T-cell (primary cell): ENCODE results near the gene DENND1A. TPM values are rescaled to one million over a fixed set of nuclear protein-coding genes. Genes with fewer than 3 reads are reported as not detected.

ENCODE experiments used
- ATAC-seq, 4 experiments: fragments of 200-7000 bp in 3 of 4; fragments of 150-1000 bp in 1 of 4; cut with Tn5 transposase; replicated peaks in 1 of 4; 1 replicate in 3 of 4; 2 replicates in 1 of 4; pipeline ENCODE4 v1.10.0; 2021; ENCODE audit warnings: moderate library complexity in 3 of 4, mild to moderate bottlenecking in 2 of 4, moderate number of reproducible peaks in 1 of 4
- CTCF ChIA-PET, 2 donors: fragments of 300-600 bp; sonication (Branson Sonifier 250); formaldehyde crosslinking; loops; one replicate each; lab custom pipeline; 2022; ENCODE audit warnings: antibody characterized with exemption in 2 of 2; lab: Charles Lee
- POLR2A ChIA-PET, 2 donors: fragments of 300-600 bp; sonication (Branson Sonifier 250); formaldehyde crosslinking; loops; one replicate each; lab custom pipeline; 2022; ENCODE audit warnings: antibody characterized with exemption in 2 of 2; lab: Charles Lee
- DNase-seq, 35 experiments: peaks; one replicate each; pipeline versions ENCODE4 v3.0.0 to v3.0.0-alpha.2; 2013 to 2023
- H3K27ac ChIP-seq: one replicate; pipeline ENCODE4 v1.5.1; 2013; ENCODE audit warnings: low read length
- H3K27me3 ChIP-seq, 2 experiments: replicated peaks in 1 of 2; 1 replicate in 1 of 2; 2 replicates in 1 of 2; pipeline versions ENCODE4 v1.6.1 to v1.7.0; 2013; ENCODE audit warnings: low read length in 1 of 2, mixed read lengths in 1 of 2; ENCODE audit not compliant: control insufficient read depth in 2 of 2, insufficient read depth in 2 of 2; ENCODE audit errors: extremely low read depth in 1 of 2
- H3K36me3 ChIP-seq, 2 donors: 1 replicate in 1 of 2; 2 replicates in 1 of 2; pipeline versions ENCODE4 v1.6.1 to v1.7.0; 2013; ENCODE audit warnings: low read length in 1 of 2; ENCODE audit not compliant: control insufficient read depth in 2 of 2, insufficient read depth in 1 of 2; ENCODE audit errors: extremely low read depth in 1 of 2
- H3K4me1 ChIP-seq, 2 experiments: 1 replicate in 1 of 2; 2 replicates in 1 of 2; pipeline versions ENCODE4 v1.6.1 to v1.7.0; 2013; ENCODE audit warnings: low read length in 2 of 2, mixed read lengths in 1 of 2; ENCODE audit not compliant: insufficient read depth in 2 of 2, control insufficient read depth in 1 of 2; ENCODE audit errors: extremely low read depth in 1 of 2
- H3K4me3 ChIP-seq, 2 donors: 1 replicate in 1 of 2; 2 replicates in 1 of 2; pipeline versions ENCODE4 v1.5.1 to v1.7.0; 2013; ENCODE audit warnings: mild to moderate bottlenecking in 2 of 2, low read length in 1 of 2, moderate library complexity in 1 of 2; ENCODE audit not compliant: control insufficient read depth in 1 of 2; ENCODE audit errors: extremely low read depth in 1 of 2
- H3K9me3 ChIP-seq: 2 replicates; pipeline ENCODE4 v1.7.0; 2013
- H3K27ac Mint-ChIP-seq, 2 donors: one replicate each; pipeline ENCODE4 v1.8.0; 2020 to 2021; ENCODE audit warnings: mild to moderate bottlenecking in 2 of 2, mixed read lengths in 2 of 2
- H3K27me3 Mint-ChIP-seq, 2 donors: one replicate each; pipeline ENCODE4 v1.8.0; 2021 to 2022; ENCODE audit warnings: mixed read lengths in 2 of 2
- H3K36me3 Mint-ChIP-seq: one replicate; pipeline ENCODE4 v1.8.0; 2021; ENCODE audit warnings: mixed read lengths
- H3K4me1 Mint-ChIP-seq, 3 donors: one replicate each; pipeline ENCODE4 v1.8.0; 2020 to 2022; ENCODE audit warnings: mixed read lengths in 3 of 3, mild to moderate bottlenecking in 1 of 3
- H3K4me3 Mint-ChIP-seq, 3 donors: one replicate each; pipeline ENCODE4 v1.8.0; 2020 to 2022; ENCODE audit warnings: mild to moderate bottlenecking in 3 of 3, mixed read lengths in 3 of 3, moderate library complexity in 3 of 3
- H3K9me3 Mint-ChIP-seq, 3 donors: one replicate each; pipeline ENCODE4 v1.8.0; 2020 to 2022; ENCODE audit warnings: mixed read lengths in 3 of 3
- WGBS: methylation state at CpG from one replicate; pipeline ENCODE4 v1.1.5; 2013; ENCODE audit warnings: missing lambda C conversion rate; ENCODE audit not compliant: insufficient coverage; 5-methylcytosine and 5-hydroxymethylcytosine counted together
- total RNA-seq, 35 experiments: library from RNA in 6 of 35; stranded (reverse) in 6 of 35; fragments of 120-200 nt in 1 of 35; gene quantifications; one replicate each; pipeline versions ENCODE4 v1.2.1 to v1.2.4 and lab custom pipeline; 2013 to 2026

Gene DENND1A
- total RNA-seq, 5 donors from 2014 or later (not counting 1 experiment from before 2014, with no cell fraction given), result 12.4 to 19.9 (median 14.1) TPM

DNA sequence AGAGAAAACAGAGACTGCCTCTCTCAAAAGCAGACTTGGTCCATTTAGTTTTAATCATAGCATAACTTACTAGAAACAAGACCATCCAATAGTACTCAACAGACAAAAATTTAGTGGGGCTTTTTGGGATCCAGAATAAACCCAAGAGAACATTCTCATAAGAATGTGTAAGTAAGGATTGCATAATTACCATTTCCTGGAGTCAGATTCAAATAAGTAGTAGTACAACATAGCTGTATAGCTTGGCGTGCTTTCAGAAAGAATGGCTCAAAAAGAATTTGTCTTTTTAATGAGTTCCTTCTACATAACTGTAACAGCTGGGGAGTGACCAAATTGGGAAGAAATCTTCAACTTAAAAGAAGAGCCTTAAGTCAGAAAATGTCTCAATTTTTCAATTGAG is 145.4 kb downstream of the DENND1A start:
- H3K4me1 ChIP-seq, result no peaks in the 10 kb centered on the region
- H3K27me3 Mint-ChIP-seq, result no peaks in the 10 kb centered on the region
- POLR2A ChIA-PET, result no interaction called here
- no peaks in the 10 kb centered on the region for H3K27me3 ChIP-seq
- no peaks in the 10 kb centered on the region for H3K9me3 Mint-ChIP-seq
- no peaks in the 10 kb centered on the region for H3K4me1 Mint-ChIP-seq
- CTCF ChIA-PET, result no interaction called here
- H3K9me3 ChIP-seq, result no peaks in the 10 kb centered on the region
- no CpG with 5 or more reads among the region's 1 CpG for WGBS
- no peak overlapping the region for H3K27ac Mint-ChIP-seq
- H3K36me3 ChIP-seq, result peaks cover 0 to 4% of the 10 kb centered on the region in 2 donors
- peaks cover 35% of the 10 kb centered on the region for H3K36me3 Mint-ChIP-seq
- H3K4me3 ChIP-seq, result no peak overlapping the region
- no peak overlapping the region for H3K27ac ChIP-seq
- ATAC-seq, result no peak
- H3K4me3 Mint-ChIP-seq, result no peak overlapping the region
- DNase-seq, result no peak

GRCh38 chr9:123778232-123778902 is 151.6 kb downstream of the DENND1A start:
- CTCF ChIA-PET, result no interaction called here
- peaks cover 0 to 4% of the 10 kb centered on the region in 2 donors for H3K36me3 ChIP-seq
- no peak overlapping the region for H3K27ac Mint-ChIP-seq

DNA sequence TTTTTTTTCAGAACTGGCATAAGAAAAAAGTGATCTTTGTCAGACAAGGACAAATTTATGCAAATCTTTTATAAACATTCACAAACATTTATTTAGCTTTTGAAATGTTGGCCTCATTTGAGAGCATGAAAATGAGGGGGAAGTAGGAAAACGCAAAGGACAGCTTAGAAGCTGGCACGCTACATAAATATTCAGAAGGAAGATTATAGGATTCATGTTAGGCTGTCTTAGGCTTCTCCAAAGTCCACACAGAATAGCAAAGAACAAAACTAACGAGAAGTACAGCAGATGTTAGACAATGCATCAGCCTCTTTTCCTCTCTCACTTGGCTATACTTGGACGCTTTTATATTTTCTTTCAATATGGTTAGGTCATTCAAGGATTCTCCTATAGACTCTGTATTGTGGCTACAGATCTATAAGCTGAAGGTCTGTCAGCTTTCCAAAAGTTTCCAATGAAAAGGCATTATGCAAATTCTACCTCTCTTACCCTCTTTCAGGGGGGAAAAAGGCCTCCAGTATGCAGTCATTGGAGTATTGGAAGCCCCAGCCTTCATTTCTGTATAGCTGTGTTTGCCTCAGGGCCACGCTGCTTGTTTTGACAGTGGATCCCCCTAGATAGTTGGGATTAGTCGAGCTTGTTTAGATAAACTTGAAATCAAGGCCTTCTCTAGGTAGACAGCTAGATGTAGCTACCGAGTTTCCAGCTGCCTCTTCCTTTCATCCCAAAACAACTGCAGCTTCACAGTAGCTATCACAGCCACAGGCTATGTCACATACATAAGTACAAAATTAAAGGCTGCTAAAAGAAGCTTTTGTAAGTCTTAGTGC is 153.0 kb downstream of the DENND1A start:
- no CpG with 5 or more reads among the region's 7 CpGs for WGBS
- ChIA-PET POLR2A (no interaction called here), CTCF (no interaction called here)
- H3K36me3 Mint-ChIP-seq, result peaks cover 10% of the 10 kb centered on the region
- no peak overlapping the region for H3K4me3 Mint-ChIP-seq
- H3K9me3 Mint-ChIP-seq, result no peaks in the 10 kb centered on the region
- DNase-seq, result no peak
- no peaks in the 10 kb centered on the region for H3K27me3 Mint-ChIP-seq
- peaks cover 0 to 14% (median 7%) of the 10 kb centered on the region in 3 donors for H3K4me1 Mint-ChIP-seq
- Histone ChIP-seq H3K4me3 (no peak overlapping the region), H3K4me1 (peaks cover 0 to 3% of the 10 kb centered on the region in 2 experiments), H3K36me3 (peaks cover 0 to 4% of the 10 kb centered on the region in 2 donors), H3K27me3 (no peaks in the 10 kb centered on the region), H3K27ac (no peak overlapping the region), H3K9me3 (no peaks in the 10 kb centered on the region)
- no peak overlapping the region for H3K27ac Mint-ChIP-seq
- no peak for ATAC-seq

More at GRCh38 chr9:123778232-123778902, 151.6 kb downstream of the DENND1A start:
- POLR2A ChIA-PET, result no interaction called here
- ATAC-seq, result no peak
- 95% methylated on average over 4 of the region's 8 CpGs for WGBS
- no peaks in the 10 kb centered on the region for H3K27me3 Mint-ChIP-seq
- H3K36me3 Mint-ChIP-seq, result peaks cover 13% of the 10 kb centered on the region
- no peak overlapping the region for H3K4me3 Mint-ChIP-seq
- H3K4me1 Mint-ChIP-seq, result peaks cover 0 to 14% (median 7%) of the 10 kb centered on the region in 3 donors
- H3K9me3 Mint-ChIP-seq, result no peaks in the 10 kb centered on the region
- H3K4me1 ChIP-seq, result peaks cover 0 to 3% of the 10 kb centered on the region in 2 experiments
- no peaks in the 10 kb centered on the region for H3K27me3 ChIP-seq
- H3K9me3 ChIP-seq, result no peaks in the 10 kb centered on the region
- H3K4me3 ChIP-seq, result no peak overlapping the region
- no peak for DNase-seq
- no peak overlapping the region for H3K27ac ChIP-seq

- ATAC-seq, result no peak
- peaks cover 0 to 3% of the 10 kb centered on the region in 2 experiments for H3K4me1 ChIP-seq
- Mint-ChIP-seq H3K27me3 (no peaks in the 10 kb centered on the region), H3K4me3 (no peak overlapping the region), H3K4me1 (peaks cover 0 to 14% (median 8%) of the 10 kb centered on the region in 3 donors), H3K9me3 (no peaks in the 10 kb centered on the region), H3K36me3 (peaks cover 4% of the 10 kb centered on the region), H3K27ac (no peak overlapping the region)
- ChIA-PET CTCF (no interaction called here), POLR2A (no interaction called here)
- no peaks in the 10 kb centered on the region for H3K36me3 ChIP-seq
- DNase-seq, result peak in 3 of 35 experiments; percentile 1 to 7 (median 2)
- no peaks in the 10 kb centered on the region for H3K27me3 ChIP-seq
- H3K4me3 ChIP-seq, result no peak overlapping the region
- no CpG with 5 or more reads among the region's 8 CpGs for WGBS
- H3K27ac ChIP-seq, result no peak overlapping the region
- H3K9me3 ChIP-seq, result no peaks in the 10 kb centered on the region
Observed at GRCh38 chr9:123775289-123776284, 154.3 kb downstream of the DENND1A start.

- POLR2A ChIA-PET, result no interaction called here
- Histone ChIP-seq H3K4me1 (peaks cover 0 to 3% of the 10 kb centered on the region in 2 experiments), H3K4me3 (no peak overlapping the region), H3K36me3 (no peaks in the 10 kb centered on the region), H3K27ac (no peak overlapping the region), H3K27me3 (no peaks in the 10 kb centered on the region), H3K9me3 (no peaks in the 10 kb centered on the region)
- H3K4me3 Mint-ChIP-seq, result no peak overlapping the region
- H3K4me1 Mint-ChIP-seq, result peaks cover 6 to 17% (median 11%) of the 10 kb centered on the region in 3 donors
- H3K27ac Mint-ChIP-seq, result no peak overlapping the region
- H3K27me3 Mint-ChIP-seq, result no peaks in the 10 kb centered on the region
- CTCF ChIA-PET, result no interaction called here
- H3K36me3 Mint-ChIP-seq, result no peaks in the 10 kb centered on the region
- H3K9me3 Mint-ChIP-seq, result no peaks in the 10 kb centered on the region
- ATAC-seq, result no peak
- WGBS, result no CpG with 5 or more reads among the region's 2 CpGs
- DNase-seq, result no peak
Observed at GRCh38 chr9:123773783-123774182, 156.1 kb downstream of the DENND1A start.

GRCh38 chr9:123772967-123773366 is 157.0 kb downstream of the DENND1A start:
- ChIA-PET CTCF (no interaction called here), POLR2A (no interaction called here)
- Histone ChIP-seq H3K27me3 (no peaks in the 10 kb centered on the region), H3K9me3 (no peaks in the 10 kb centered on the region), H3K36me3 (no peaks in the 10 kb centered on the region), H3K4me1 (peaks cover 0 to 3% of the 10 kb centered on the region in 2 experiments), H3K4me3 (no peak overlapping the region), H3K27ac (no peak overlapping the region)
- no peaks in the 10 kb centered on the region for H3K9me3 Mint-ChIP-seq
- WGBS, result 91% methylated on average over 1 of the region's 1 CpG
- H3K4me3 Mint-ChIP-seq, result no peak overlapping the region
- no peaks in the 10 kb centered on the region for H3K27me3 Mint-ChIP-seq
- H3K27ac Mint-ChIP-seq, result no peak overlapping the region
- peaks cover 6 to 17% (median 11%) of the 10 kb centered on the region in 3 donors for H3K4me1 Mint-ChIP-seq
- no peaks in the 10 kb centered on the region for H3K36me3 Mint-ChIP-seq
- no peak for DNase-seq
- no peak for ATAC-seq
